ENCODE data around the gene PARN.

Gene PARN

DNA sequence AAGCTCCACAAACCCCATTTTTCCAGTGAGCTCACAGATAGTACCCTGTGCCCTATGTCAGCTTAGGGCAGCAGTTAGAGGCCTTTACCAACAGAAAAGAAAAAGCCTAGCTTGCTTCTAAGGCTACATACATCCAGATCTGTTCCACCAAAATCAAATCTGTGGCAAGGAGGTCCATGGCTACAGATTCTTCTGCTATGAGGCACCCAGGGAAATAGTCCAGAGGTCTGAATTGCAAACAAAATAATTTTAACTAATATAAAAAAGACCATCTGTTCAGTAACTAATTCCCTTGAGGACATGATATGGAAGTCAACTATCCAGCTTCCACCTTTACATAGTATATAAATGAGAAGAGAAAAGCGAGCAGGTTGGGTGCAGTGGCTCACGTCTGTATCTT, 129.3 kb downstream of the PARN start:
- no peaks in the 10 kb centered on the region for H3K36me3 ChIP-seq (ENCODE audit: control insufficient read depth, insufficient read depth, low read length)
- peaks cover 34% of the 10 kb centered on the region for H3K4me1 ChIP-seq (ENCODE audit: control insufficient read depth, insufficient read depth, low read length)
- H3K27me3 ChIP-seq (ENCODE audit: control insufficient read depth, insufficient read depth, low read length), result no peaks in the 10 kb centered on the region
- H3K4me3 ChIP-seq (ENCODE audit: low read length), result no peak overlapping the region
- no peaks in the 10 kb centered on the region for H3K9me3 ChIP-seq (ENCODE audit: control insufficient read depth, low read length)
- H3K9ac ChIP-seq (ENCODE audit: low read length), result no peak overlapping the region

DNA sequence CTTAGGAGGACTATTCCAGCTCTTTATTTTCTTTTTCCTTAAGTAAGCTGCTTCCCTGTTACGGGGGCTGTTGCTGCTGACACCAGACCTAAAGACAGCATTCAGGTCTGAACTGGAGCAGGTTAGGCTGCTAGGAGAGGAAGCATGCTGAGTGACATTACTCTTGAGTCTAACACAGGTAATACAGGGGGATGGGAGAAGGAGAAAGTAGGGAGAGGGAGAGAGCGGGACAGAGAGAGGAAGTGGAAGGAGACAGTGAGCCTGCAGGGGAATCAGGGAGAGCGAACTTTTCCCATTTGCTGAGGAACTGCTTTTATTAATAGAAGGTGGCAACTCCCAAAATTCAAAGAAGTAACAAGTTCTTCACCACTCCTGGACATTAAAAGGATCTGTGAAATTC, 130.9 kb downstream of the PARN start:
- H3K36me3 ChIP-seq (ENCODE audit: control insufficient read depth, insufficient read depth, low read length), result no peaks in the 10 kb centered on the region
- H3K9me3 ChIP-seq (ENCODE audit: control insufficient read depth, low read length), result no peaks in the 10 kb centered on the region
- no peak overlapping the region for H3K4me3 ChIP-seq (ENCODE audit: low read length)
- no peaks in the 10 kb centered on the region for H3K27me3 ChIP-seq (ENCODE audit: control insufficient read depth, insufficient read depth, low read length)
- H3K9ac ChIP-seq (ENCODE audit: low read length), result no peak overlapping the region
- H3K4me1 ChIP-seq (ENCODE audit: control insufficient read depth, insufficient read depth, low read length), result peaks cover 34% of the 10 kb centered on the region

DNA sequence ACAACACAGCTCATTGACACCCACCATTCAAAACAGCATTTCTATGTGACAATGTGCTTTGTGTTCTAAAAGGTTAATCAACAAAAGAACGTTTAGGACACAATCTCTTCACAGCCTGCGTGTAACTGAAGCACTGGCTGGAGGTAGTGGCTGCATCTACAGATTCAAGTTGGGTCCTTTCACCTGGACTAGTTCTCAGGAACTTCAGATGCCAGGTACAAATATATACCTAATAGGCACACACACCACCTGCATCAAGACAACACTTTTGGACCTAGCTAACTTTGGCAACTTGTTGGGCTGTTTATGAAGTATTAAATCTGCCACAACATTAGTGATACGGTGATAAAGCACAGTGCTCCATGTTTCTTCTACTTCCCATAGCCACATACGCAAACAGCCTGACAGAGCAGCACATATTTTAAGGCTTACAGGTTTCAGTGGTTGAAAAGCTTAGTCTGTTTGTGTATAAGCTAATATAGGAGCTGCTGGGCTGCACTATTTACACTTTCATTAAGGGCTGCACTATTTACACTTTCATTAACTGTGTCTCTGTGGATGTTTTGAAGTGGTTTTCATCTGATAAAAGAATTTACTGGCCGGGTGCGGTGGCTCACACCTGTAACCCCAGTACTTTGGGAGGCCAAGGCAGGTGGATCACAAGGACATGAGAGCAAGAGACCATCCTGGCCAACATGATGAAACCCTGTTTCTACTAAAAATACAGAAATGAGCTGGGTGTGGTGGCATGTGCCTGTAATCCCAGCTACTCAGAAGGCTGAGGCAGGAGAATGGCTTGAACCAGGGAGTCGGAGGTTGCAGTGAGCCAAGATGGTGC, 132.6 kb downstream of the PARN start:
- H3K36me3 ChIP-seq (ENCODE audit: control insufficient read depth, insufficient read depth, low read length), result no peaks in the 10 kb centered on the region
- H3K9me3 ChIP-seq (ENCODE audit: control insufficient read depth, low read length), result no peaks in the 10 kb centered on the region
- H3K27me3 ChIP-seq (ENCODE audit: control insufficient read depth, insufficient read depth, low read length), result no peaks in the 10 kb centered on the region
- no peak overlapping the region for H3K4me3 ChIP-seq (ENCODE audit: low read length)
- peaks cover 34% of the 10 kb centered on the region for H3K4me1 ChIP-seq (ENCODE audit: control insufficient read depth, insufficient read depth, low read length)
- no peak overlapping the region for H3K9ac ChIP-seq (ENCODE audit: low read length)

DNA sequence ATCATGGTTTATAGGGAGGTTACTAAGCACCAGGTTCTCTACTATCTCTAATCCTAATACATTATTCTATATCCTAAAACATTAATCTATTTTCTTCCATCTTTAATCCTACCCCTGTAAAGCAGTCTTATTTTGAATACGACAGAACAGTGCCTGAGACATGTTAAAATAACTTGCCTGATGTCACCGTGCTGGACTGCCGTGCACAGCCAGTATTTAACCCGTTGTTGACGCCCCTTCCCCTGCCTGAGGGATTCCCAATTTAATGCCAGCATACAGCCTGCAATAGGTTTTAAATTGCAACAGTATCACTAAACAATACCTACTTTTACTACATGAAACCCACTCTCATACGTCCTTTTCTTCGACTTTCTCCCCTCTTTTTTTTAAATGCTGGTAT, 133.3 kb downstream of the PARN start:
- Histone ChIP-seq H3K36me3 (ENCODE audit: control insufficient read depth, insufficient read depth, low read length) (no peaks in the 10 kb centered on the region), H3K4me1 (ENCODE audit: control insufficient read depth, insufficient read depth, low read length) (peaks cover 28% of the 10 kb centered on the region), H3K9me3 (ENCODE audit: control insufficient read depth, low read length) (no peaks in the 10 kb centered on the region), H3K4me3 (ENCODE audit: low read length) (no peak overlapping the region), H3K9ac (ENCODE audit: low read length) (no peak overlapping the region), H3K27me3 (ENCODE audit: control insufficient read depth, insufficient read depth, low read length) (no peaks in the 10 kb centered on the region)

DNA sequence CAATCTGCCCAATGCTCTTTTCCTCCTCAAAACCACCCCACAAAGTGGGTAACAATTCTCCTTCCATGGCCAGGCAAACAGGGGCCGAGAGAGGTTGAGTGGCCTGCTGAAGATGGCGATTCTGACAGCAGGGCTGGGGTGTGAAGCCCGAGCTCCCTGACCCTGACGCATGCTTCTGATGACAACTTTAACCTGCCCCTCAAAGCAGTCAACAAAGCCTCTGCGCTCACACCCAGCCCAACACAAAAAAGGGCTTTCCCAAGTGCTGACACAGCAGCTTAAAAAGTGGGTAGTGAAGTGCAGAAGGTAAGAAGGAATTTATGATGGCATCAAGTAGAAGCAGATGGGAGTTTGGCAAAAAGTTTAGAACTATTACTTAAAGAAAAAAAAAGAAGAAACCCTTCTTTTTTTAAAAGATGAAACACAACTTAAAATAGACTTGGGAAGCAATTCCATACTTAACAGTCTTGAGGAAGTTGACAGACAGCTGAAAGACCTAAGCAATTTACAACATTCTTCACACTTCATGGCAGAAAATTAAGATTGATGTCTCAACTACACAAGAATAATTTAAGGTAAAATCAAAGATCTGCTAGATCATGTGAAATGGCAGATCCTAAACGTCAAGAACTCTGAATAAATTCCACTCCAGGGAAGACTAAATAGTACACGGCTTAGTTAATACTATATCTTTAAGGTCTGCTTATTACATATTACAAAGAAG, 133.9 kb downstream of the PARN start:
- Histone ChIP-seq H3K36me3 (ENCODE audit: control insufficient read depth, insufficient read depth, low read length) (no peaks in the 10 kb centered on the region), H3K9me3 (ENCODE audit: control insufficient read depth, low read length) (no peaks in the 10 kb centered on the region), H3K27me3 (ENCODE audit: control insufficient read depth, insufficient read depth, low read length) (no peaks in the 10 kb centered on the region), H3K4me3 (ENCODE audit: low read length) (no peak overlapping the region), H3K9ac (ENCODE audit: low read length) (no peak overlapping the region), H3K4me1 (ENCODE audit: control insufficient read depth, insufficient read depth, low read length) (peaks cover 23% of the 10 kb centered on the region)

DNA sequence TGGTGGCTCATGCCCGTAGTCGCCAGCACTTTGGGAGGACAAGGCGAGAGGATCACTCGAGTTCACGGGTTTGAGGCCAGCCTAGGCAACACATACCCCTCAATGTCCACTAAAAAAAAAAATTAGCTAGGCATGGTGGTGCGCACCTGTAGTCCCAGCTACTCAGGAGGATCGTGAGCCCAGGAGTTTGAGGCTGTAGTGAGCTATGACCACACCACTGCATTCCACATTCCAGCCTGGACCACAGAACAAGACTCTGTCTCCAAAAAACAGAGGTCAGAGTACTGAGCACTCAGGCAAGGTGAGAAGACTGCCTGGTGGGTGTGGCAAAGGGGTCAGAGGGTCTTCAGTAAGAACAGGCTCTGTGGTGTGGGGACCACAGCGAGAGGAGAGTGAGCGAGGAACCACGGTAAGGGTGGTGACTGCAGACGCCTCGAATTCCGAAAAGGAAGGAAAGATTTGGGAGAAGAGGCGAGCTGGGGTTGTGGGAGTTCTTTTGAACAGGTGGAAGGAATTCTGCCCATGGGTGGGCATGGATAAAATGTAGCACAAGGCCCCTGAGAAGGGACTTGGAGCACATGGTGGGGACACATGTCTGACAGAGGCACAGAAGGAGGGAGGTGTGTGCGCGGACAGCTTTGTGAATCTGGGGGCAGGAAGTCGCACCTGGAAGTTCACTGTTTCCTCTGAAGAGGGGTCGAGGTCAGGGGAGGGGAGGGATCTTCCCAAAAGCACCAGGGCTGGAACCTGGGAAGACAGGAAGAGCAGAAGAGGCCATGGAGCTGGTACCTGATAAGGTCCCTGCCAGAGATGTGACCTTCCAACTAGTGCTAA, 134.6 kb downstream of the PARN start:
- Histone ChIP-seq H3K9me3 (ENCODE audit: control insufficient read depth, low read length) (no peaks in the 10 kb centered on the region), H3K4me3 (ENCODE audit: low read length) (no peak overlapping the region), H3K4me1 (ENCODE audit: control insufficient read depth, insufficient read depth, low read length) (peaks cover 19% of the 10 kb centered on the region), H3K36me3 (ENCODE audit: control insufficient read depth, insufficient read depth, low read length) (no peaks in the 10 kb centered on the region), H3K27me3 (ENCODE audit: control insufficient read depth, insufficient read depth, low read length) (no peaks in the 10 kb centered on the region), H3K9ac (ENCODE audit: low read length) (no peak overlapping the region)

- H3K27me3 ChIP-seq (ENCODE audit: control insufficient read depth, insufficient read depth, low read length), result no peaks in the 10 kb centered on the region
- H3K4me3 ChIP-seq (ENCODE audit: low read length), result no peak overlapping the region
- no peak overlapping the region for H3K9ac ChIP-seq (ENCODE audit: low read length)
- no peaks in the 10 kb centered on the region for H3K9me3 ChIP-seq (ENCODE audit: control insufficient read depth, low read length)
- no peaks in the 10 kb centered on the region for H3K36me3 ChIP-seq (ENCODE audit: control insufficient read depth, insufficient read depth, low read length)
- H3K4me1 ChIP-seq (ENCODE audit: control insufficient read depth, insufficient read depth, low read length), result peaks cover 19% of the 10 kb centered on the region
Measured at GRCh38 chr16:14494396-14494966, 135.6 kb downstream of the PARN start.

- Histone ChIP-seq H3K27me3 (ENCODE audit: control insufficient read depth, insufficient read depth, low read length) (no peaks in the 10 kb centered on the region), H3K4me1 (ENCODE audit: control insufficient read depth, insufficient read depth, low read length) (peaks cover 19% of the 10 kb centered on the region), H3K9ac (ENCODE audit: low read length) (no peak overlapping the region), H3K36me3 (ENCODE audit: control insufficient read depth, insufficient read depth, low read length) (no peaks in the 10 kb centered on the region), H3K4me3 (ENCODE audit: low read length) (no peak overlapping the region), H3K9me3 (ENCODE audit: control insufficient read depth, low read length) (no peaks in the 10 kb centered on the region)
Measured at GRCh38 chr16:14493791-14494190, 136.3 kb downstream of the PARN start.

DNA sequence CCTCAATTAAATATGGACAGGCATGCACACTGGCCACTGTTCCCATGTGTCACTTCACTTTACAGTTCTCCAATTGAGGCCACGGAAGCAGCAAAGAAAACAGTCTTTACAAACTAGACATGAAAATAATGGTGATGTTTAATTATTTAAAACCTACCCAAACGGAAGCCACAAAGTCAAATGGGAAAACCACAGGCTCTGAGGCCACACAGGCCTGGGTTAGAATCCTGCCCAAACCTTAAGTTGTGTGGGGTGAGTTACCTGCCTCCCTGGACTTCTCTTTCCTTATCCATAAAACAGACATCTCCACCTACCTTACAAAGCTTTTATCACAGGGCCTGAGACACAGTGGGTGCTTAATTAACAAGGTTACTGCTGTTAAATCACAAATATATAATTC, 137.4 kb downstream of the PARN start:
- Histone ChIP-seq H3K36me3 (ENCODE audit: control insufficient read depth, insufficient read depth, low read length) (no peaks in the 10 kb centered on the region), H3K4me1 (ENCODE audit: control insufficient read depth, insufficient read depth, low read length) (peaks cover 11% of the 10 kb centered on the region), H3K27me3 (ENCODE audit: control insufficient read depth, insufficient read depth, low read length) (no peaks in the 10 kb centered on the region), H3K9me3 (ENCODE audit: control insufficient read depth, low read length) (no peaks in the 10 kb centered on the region), H3K9ac (ENCODE audit: low read length) (no peak overlapping the region), H3K4me3 (ENCODE audit: low read length) (no peak overlapping the region)

GRCh38 chr16:14491861-14492529, 138.1 kb downstream of the PARN start:
- no peaks in the 10 kb centered on the region for H3K36me3 ChIP-seq (ENCODE audit: control insufficient read depth, insufficient read depth, low read length)
- no peak overlapping the region for H3K9ac ChIP-seq (ENCODE audit: low read length)
- H3K4me3 ChIP-seq (ENCODE audit: low read length), result no peak overlapping the region
- no peaks in the 10 kb centered on the region for H3K27me3 ChIP-seq (ENCODE audit: control insufficient read depth, insufficient read depth, low read length)
- no peaks in the 10 kb centered on the region for H3K9me3 ChIP-seq (ENCODE audit: control insufficient read depth, low read length)
- peaks cover 11% of the 10 kb centered on the region for H3K4me1 ChIP-seq (ENCODE audit: control insufficient read depth, insufficient read depth, low read length)

DNA sequence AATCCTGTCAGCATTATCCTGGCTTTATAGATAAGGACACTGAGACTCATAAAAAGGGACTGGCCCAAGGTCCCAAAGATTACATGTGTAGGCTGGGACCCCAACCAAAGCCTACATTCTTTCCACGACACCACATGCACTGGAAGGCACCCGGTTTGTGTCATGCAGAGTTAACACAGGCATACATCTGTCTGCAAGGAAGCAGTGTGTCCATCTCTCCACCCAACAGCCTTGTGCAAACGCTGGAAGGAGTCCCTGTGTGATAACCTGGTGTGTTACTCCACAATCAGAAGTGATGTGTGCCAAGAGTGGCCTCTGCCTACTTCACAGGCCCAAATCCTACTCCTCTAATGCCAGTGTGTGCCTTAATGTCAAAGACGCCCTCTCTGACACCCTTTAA, 139.8 kb downstream of the PARN start:
- H3K9ac ChIP-seq (ENCODE audit: low read length), result no peak overlapping the region

More for the DNA sequence above, 139.8 kb downstream of the PARN start:
- H3K36me3 ChIP-seq (ENCODE audit: control insufficient read depth, insufficient read depth, low read length), result no peaks in the 10 kb centered on the region
- H3K9me3 ChIP-seq (ENCODE audit: control insufficient read depth, low read length), result no peaks in the 10 kb centered on the region
- H3K4me1 ChIP-seq (ENCODE audit: control insufficient read depth, insufficient read depth, low read length), result peaks cover 21% of the 10 kb centered on the region
- no peak overlapping the region for H3K4me3 ChIP-seq (ENCODE audit: low read length)
- no peaks in the 10 kb centered on the region for H3K27me3 ChIP-seq (ENCODE audit: control insufficient read depth, insufficient read depth, low read length)

Measured in mucosa of stomach (tissue), 1 donor.